Prostate gland (tissue), 2 donors: ENCODE data around the gene APPBP2. TPM values are rescaled to one million over a fixed set of nuclear protein-coding genes. Genes with fewer than 3 reads are reported as not detected.

Experiments
- DNase-seq: peaks from one replicate; pipeline ENCODE4 v3.0.0-alpha.2; 2019; ENCODE audit warnings: low spot score
- H3K27ac ChIP-seq, 2 donors: fragments of 200-600 bp; sonication (generic); 2 replicates each; pipeline ENCODE4 v1.5.1; 2017 to 2019
- H3K27me3 ChIP-seq: fragments of 200-600 bp; sonication (generic); replicated peaks from 2 replicates; pipeline ENCODE4 v1.5.1; 2019; ENCODE audit not compliant: insufficient read depth
- H3K36me3 ChIP-seq, 2 donors: fragments of 200-600 bp; sonication (generic); 1 replicate in 1 of 2; 2 replicates in 1 of 2; pipeline versions ENCODE4 v1.5.1 to v1.8.1; 2017 to 2019
- H3K4me1 ChIP-seq: fragments of 200-600 bp; sonication (generic); replicated peaks from 2 replicates; pipeline ENCODE4 v1.5.1; 2019
- H3K4me3 ChIP-seq, 2 donors: fragments of 200-600 bp; sonication (generic); 2 replicates each; pipeline ENCODE4 v1.5.1; 2017 to 2019
- H3K9me3 ChIP-seq: fragments of 200-600 bp; sonication (generic); 2 replicates; pipeline ENCODE4 v1.5.1; 2017
- POLR2A ChIP-seq: fragments of 450-650 bp; IDR thresholded peaks from one replicate; pipeline ENCODE4 v1.6.1; 2016; ENCODE audit warnings: antibody characterized with exemption, mild to moderate bottlenecking
- POLR2AphosphoS5 ChIP-seq: sonication (generic); formaldehyde crosslinking; IDR thresholded peaks from one replicate; pipeline ENCODE4 v1.6.1; 2017; ENCODE audit warnings: antibody characterized with exemption
- WGBS: methylation state at CpG from one replicate; pipeline ENCODE4 v1.1.5; 2018; 5-methylcytosine and 5-hydroxymethylcytosine counted together
- intact Hi-C: fragments of 100-400 bp; cut with DNase I; formaldehyde crosslinking; loops from one replicate; pipeline ENCODE4 v1.14.2; 2022
- total RNA-seq, 2 donors: library from RNA; depleted of rRNA; stranded (reverse); fragments of >200 nt; gene quantifications; one replicate each; pipeline ENCODE4 v1.1.0, GENCODE V29; 2016
- TF ChIP-seq, protein P1 (sequence below), 4 experiments: fragments of 200-600 bp in 2 of 4; fragments of 450-650 bp in 2 of 4; sonication (generic) in 2 of 4; IDR thresholded peaks; 1 replicate in 3 of 4; 2 replicates in 1 of 4; pipeline ENCODE4 v1.5.1; 2016 to 2019; ENCODE audit warnings: antibody characterized with exemption in 4 of 4, mild to moderate bottlenecking in 2 of 4, moderate library complexity in 2 of 4

The APPBP2 gene
- total RNA-seq, 2 donors from 2014 or later = 35.7 to 50.0 TPM

DNA sequence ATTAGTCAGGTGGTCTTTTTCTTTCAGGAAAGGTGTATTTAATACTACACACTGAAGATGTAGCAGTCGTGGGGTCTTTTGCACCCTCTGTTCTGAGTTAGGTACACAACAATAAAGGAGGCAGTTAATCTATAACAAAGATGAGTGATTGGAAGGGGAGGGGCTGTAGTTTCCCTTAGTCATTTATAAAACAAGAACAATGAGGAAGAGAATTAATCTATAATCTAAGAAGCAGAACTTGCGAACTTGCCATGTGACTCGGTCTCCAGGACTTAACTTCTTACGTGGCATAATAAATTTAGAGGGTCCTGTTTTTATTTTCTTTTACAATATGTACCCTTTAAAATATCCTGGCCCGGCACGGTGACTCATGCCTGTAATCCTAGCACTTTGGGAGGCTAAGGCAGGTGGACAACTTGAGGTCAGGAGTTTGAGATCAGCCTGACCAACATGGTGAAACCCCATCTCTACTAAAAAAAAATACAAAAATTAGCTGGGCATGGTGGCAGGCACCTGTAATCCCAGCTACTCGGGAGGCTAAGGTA, 8.6 kb upstream of the APPBP2 start:
- intact Hi-C loops = no loop called here
- WGBS = 53% methylated on average over 7 of the region's 7 CpGs

GRCh38 chr17:60534010-60534555, 8.0 kb upstream of the APPBP2 start:
- Histone ChIP-seq H3K4me3 (no peak overlapping the region), H3K36me3 (no peaks in the 10 kb centered on the region), H3K4me1 (no peaks in the 10 kb centered on the region), H3K9me3 (no peaks in the 10 kb centered on the region), H3K27ac (no peak overlapping the region), H3K27me3 (no peaks in the 10 kb centered on the region)
- intact Hi-C loops = no loop called here
- WGBS = 81% methylated on average over 1 of the region's 1 CpG
- TF ChIP-seq POLR2A = no peak
- TF ChIP-seq, protein P1, sequence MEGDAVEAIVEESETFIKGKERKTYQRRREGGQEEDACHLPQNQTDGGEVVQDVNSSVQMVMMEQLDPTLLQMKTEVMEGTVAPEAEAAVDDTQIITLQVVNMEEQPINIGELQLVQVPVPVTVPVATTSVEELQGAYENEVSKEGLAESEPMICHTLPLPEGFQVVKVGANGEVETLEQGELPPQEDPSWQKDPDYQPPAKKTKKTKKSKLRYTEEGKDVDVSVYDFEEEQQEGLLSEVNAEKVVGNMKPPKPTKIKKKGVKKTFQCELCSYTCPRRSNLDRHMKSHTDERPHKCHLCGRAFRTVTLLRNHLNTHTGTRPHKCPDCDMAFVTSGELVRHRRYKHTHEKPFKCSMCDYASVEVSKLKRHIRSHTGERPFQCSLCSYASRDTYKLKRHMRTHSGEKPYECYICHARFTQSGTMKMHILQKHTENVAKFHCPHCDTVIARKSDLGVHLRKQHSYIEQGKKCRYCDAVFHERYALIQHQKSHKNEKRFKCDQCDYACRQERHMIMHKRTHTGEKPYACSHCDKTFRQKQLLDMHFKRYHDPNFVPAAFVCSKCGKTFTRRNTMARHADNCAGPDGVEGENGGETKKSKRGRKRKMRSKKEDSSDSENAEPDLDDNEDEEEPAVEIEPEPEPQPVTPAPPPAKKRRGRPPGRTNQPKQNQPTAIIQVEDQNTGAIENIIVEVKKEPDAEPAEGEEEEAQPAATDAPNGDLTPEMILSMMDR (IDR thresholded peaks at IDR 0.05) = no peak
- no peak for TF ChIP-seq POLR2AphosphoS5
- DNase-seq = no peak

More for the DNA sequence above, 8.6 kb upstream of the APPBP2 start:
- Histone ChIP-seq H3K4me3 (no peak overlapping the region), H3K9me3 (no peaks in the 10 kb centered on the region), H3K4me1 (no peaks in the 10 kb centered on the region), H3K36me3 (no peaks in the 10 kb centered on the region), H3K27me3 (no peaks in the 10 kb centered on the region), H3K27ac (no peak overlapping the region)
- no peak for TF ChIP-seq POLR2AphosphoS5
- TF ChIP-seq, protein P1 (IDR thresholded peaks at IDR 0.05) = no peak
- TF ChIP-seq POLR2A = no peak
- no peak for DNase-seq

- TF ChIP-seq POLR2A = no peak
- TF ChIP-seq, protein P1 (IDR thresholded peaks at IDR 0.05) = no peak
- no peak for TF ChIP-seq POLR2AphosphoS5
- DNase-seq = no peak
- Histone ChIP-seq H3K27ac (no peak overlapping the region), H3K9me3 (no peaks in the 10 kb centered on the region), H3K4me3 (no peak overlapping the region), H3K27me3 (no peaks in the 10 kb centered on the region), H3K4me1 (no peaks in the 10 kb centered on the region), H3K36me3 (no peaks in the 10 kb centered on the region)
- 100% methylated on average over 1 of the region's 1 CpG for WGBS
- intact Hi-C loops = loop anchor here (5.0 kb wide), 1 partner anchor 107 kb away; no protein-coding TSS in a partner anchor
These were observed 3.8 kb upstream of the APPBP2 start for GRCh38 chr17:60529806-60530205.

GRCh38 chr17:60528828-60529227, 2.8 kb upstream of the APPBP2 start:
- no peaks in the 10 kb centered on the region for H3K9me3 ChIP-seq
- TF ChIP-seq POLR2A = no peak
- no peak for TF ChIP-seq POLR2AphosphoS5
- TF ChIP-seq, protein P1 (IDR thresholded peaks at IDR 0.05) = no peak
- H3K4me1 ChIP-seq = no peaks in the 10 kb centered on the region
- no peak overlapping the region for H3K27ac ChIP-seq
- 100% methylated on average over 3 of the region's 3 CpGs for WGBS
- intact Hi-C loops = loop anchor here (5.0 kb wide), 1 partner anchor 108 kb away; no protein-coding TSS in a partner anchor
- H3K4me3 ChIP-seq = no peak overlapping the region
- H3K36me3 ChIP-seq = no peaks in the 10 kb centered on the region
- no peak for DNase-seq
- no peaks in the 10 kb centered on the region for H3K27me3 ChIP-seq

DNA sequence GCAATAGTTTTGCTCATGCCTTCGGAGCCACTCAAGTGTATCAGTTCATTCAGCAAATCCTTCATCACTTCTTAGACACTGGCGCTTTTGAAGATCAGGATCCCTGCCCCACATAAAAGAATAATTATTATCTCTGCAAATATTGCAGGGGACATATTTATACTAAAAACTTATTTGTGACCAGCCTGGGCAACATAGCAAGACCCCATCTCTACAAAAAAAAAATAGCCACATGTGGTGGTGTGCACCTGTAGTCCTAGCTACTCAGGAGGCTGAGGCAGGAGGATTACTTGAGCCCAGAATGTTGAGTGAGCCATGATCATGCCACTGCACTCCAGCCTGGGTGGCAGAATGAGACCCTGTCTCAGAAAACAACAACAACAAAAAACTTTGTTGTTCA, 1.7 kb upstream of the APPBP2 start:
- intact Hi-C loops = loop anchor here (2.0 to 5.0 kb wide), 2 partner anchors 71 to 110 kb away; no protein-coding TSS in a partner anchor
- 100% methylated on average over 2 of the region's 2 CpGs for WGBS

More for the DNA sequence above, 1.7 kb upstream of the APPBP2 start:
- no peaks in the 10 kb centered on the region for H3K9me3 ChIP-seq
- no peak overlapping the region for H3K27ac ChIP-seq
- TF ChIP-seq POLR2A (no peak), POLR2AphosphoS5 (no peak)
- TF ChIP-seq, protein P1 (IDR thresholded peaks at IDR 0.05) = no peak
- H3K27me3 ChIP-seq = no peaks in the 10 kb centered on the region
- H3K36me3 ChIP-seq = no peaks in the 10 kb centered on the region
- no peaks in the 10 kb centered on the region for H3K4me1 ChIP-seq
- H3K4me3 ChIP-seq = no peak overlapping the region
- DNase-seq = no peak
